Body of pancreas (tissue), 4 donors: ENCODE measurements around the gene COL4A4.

Experiments used
- CTCF ChIP-seq, 7 experiments: fragments of 450-650 bp in 4 of 7; fragments of 200-600 bp in 3 of 7; sonication (generic) in 3 of 7; IDR thresholded peaks; one replicate each; pipeline ENCODE4 v1.5.1; 2016 to 2019; ENCODE audit warnings: antibody characterized with exemption in 7 of 7
- POLR2A ChIP-seq, 3 donors: fragments of 450-650 bp; IDR thresholded peaks; one replicate each; pipeline ENCODE4 v1.6.1; 2016; ENCODE audit warnings: antibody characterized with exemption in 3 of 3, mild to moderate bottlenecking in 2 of 3

DNA sequence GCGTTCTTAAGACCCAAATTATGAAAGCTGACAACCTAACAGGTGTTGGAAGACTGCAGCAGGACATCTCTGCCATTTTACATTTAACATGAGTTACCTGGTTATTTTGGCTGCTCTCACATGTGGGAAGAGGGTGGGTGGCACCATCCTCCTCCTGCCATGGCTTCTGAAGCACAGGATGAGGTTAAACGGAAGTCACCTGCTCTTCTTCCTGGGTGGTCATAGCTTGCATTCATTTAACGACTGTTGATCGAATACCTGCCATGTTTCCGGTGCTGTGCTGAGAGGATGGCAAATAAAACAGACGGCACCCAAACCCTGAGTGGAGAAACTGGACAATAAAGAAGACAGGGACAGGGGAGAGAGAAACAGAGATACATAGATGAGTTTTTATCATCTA lies 210.2 kb downstream of the COL4A4 start:
- TF ChIP-seq CTCF (IDR thresholded peaks at IDR 0.05), result no peak
- TF ChIP-seq POLR2A (IDR thresholded peaks at IDR 0.05), result no peak
